Subcutaneous abdominal adipose tissue (tissue), 5 donors: ENCODE data around the gene PRRT4.

Experiments
- H3K27ac ChIP-seq: one replicate; pipeline ENCODE4 v1.7.0; 2013; ENCODE audit warnings: low read depth, mild to moderate bottlenecking, inconsistent platforms, low read length, moderate library complexity
- H3K27me3 ChIP-seq, 5 donors: one replicate each; pipeline ENCODE4 v1.7.0; 2013; ENCODE audit warnings: low read length in 5 of 5, inconsistent platforms in 1 of 5; ENCODE audit not compliant: control insufficient read depth in 5 of 5, insufficient read depth in 4 of 5
- H3K36me3 ChIP-seq, 5 donors: one replicate each; pipeline ENCODE4 v1.7.0; 2013; ENCODE audit warnings: low read length in 5 of 5; ENCODE audit not compliant: control insufficient read depth in 5 of 5, insufficient read depth in 5 of 5
- H3K4me1 ChIP-seq, 5 donors: one replicate each; pipeline ENCODE4 v1.7.0; 2013; ENCODE audit warnings: low read length in 5 of 5, mild to moderate bottlenecking in 3 of 5, moderate library complexity in 1 of 5; ENCODE audit not compliant: control insufficient read depth in 5 of 5, insufficient read depth in 5 of 5
- H3K4me3 ChIP-seq, 5 donors: one replicate each; pipeline ENCODE4 v1.7.0; 2013; ENCODE audit warnings: low read length in 5 of 5, low read depth in 1 of 5
- H3K9ac ChIP-seq, 5 donors: one replicate each; pipeline ENCODE4 v1.7.0; 2013; ENCODE audit warnings: low read length in 5 of 5, mild to moderate bottlenecking in 4 of 5, moderate library complexity in 3 of 5
- H3K9me3 ChIP-seq, 5 donors: one replicate each; pipeline ENCODE4 v1.7.0; 2013; ENCODE audit warnings: low read length in 5 of 5; ENCODE audit not compliant: control insufficient read depth in 5 of 5
- donor health status: healthy.
- donor health status: healthy.
- donor health status: healthy.
- donor health status: healthy.
- donor health status: healthy.

Gene PRRT4

GRCh38 chr7:128376077-128376476 lies 14.6 kb upstream of the PRRT4 start:
- no peak overlapping the region for H3K27ac ChIP-seq
- peaks cover 0 to 4% (median under 1%) of the 10 kb centered on the region in 5 donors for H3K4me1 ChIP-seq
- H3K27me3 ChIP-seq = no peaks in the 10 kb centered on the region

GRCh38 chr7:128374041-128374440 lies 12.6 kb upstream of the PRRT4 start:
- Histone ChIP-seq H3K9me3 (peaks cover 0 to 2% (median 0%) of the 10 kb centered on the region in 5 donors), H3K4me1 (no peaks in the 10 kb centered on the region), H3K27ac (no peak overlapping the region), H3K4me3 (no peak overlapping the region), H3K36me3 (no peaks in the 10 kb centered on the region), H3K27me3 (no peaks in the 10 kb centered on the region), H3K9ac (no peak overlapping the region)

More at GRCh38 chr7:128376077-128376476, 14.6 kb upstream of the PRRT4 start:
- Histone ChIP-seq H3K36me3 (no peaks in the 10 kb centered on the region), H3K9me3 (peaks cover 0 to 2% (median 0%) of the 10 kb centered on the region in 5 donors), H3K4me3 (no peak overlapping the region), H3K9ac (no peak overlapping the region)

- Histone ChIP-seq H3K9ac (no peak overlapping the region), H3K27ac (no peak overlapping the region), H3K9me3 (peaks cover 0 to 2% (median 0%) of the 10 kb centered on the region in 5 donors), H3K4me1 (no peaks in the 10 kb centered on the region), H3K36me3 (no peaks in the 10 kb centered on the region), H3K4me3 (no peak overlapping the region), H3K27me3 (no peaks in the 10 kb centered on the region)
These were observed 12.1 kb upstream of the PRRT4 start for GRCh38 chr7:128373606-128374005.

GRCh38 chr7:128370491-128370890 lies 9.0 kb upstream of the PRRT4 start:
- Histone ChIP-seq H3K36me3 (no peaks in the 10 kb centered on the region), H3K4me1 (no peaks in the 10 kb centered on the region), H3K4me3 (no peak overlapping the region), H3K27ac (no peak overlapping the region), H3K27me3 (no peaks in the 10 kb centered on the region), H3K9ac (no peak overlapping the region), H3K9me3 (peaks cover 0 to 2% (median 0%) of the 10 kb centered on the region in 5 donors)

GRCh38 chr7:128366986-128367385 lies 5.5 kb upstream of the PRRT4 start:
- Histone ChIP-seq H3K9ac (no peak overlapping the region), H3K4me3 (no peak overlapping the region), H3K27me3 (peaks cover 0 to 7% (median 0%) of the 10 kb centered on the region in 5 donors), H3K36me3 (no peaks in the 10 kb centered on the region), H3K27ac (no peak overlapping the region), H3K9me3 (no peaks in the 10 kb centered on the region), H3K4me1 (peaks cover 0 to 5% (median 3%) of the 10 kb centered on the region in 5 donors)

- Histone ChIP-seq H3K27ac (no peak overlapping the region), H3K36me3 (no peaks in the 10 kb centered on the region), H3K4me1 (peaks cover 0 to 8% (median 6%) of the 10 kb centered on the region in 5 donors), H3K4me3 (no peak overlapping the region), H3K27me3 (peaks cover 0 to 7% (median 0%) of the 10 kb centered on the region in 5 donors), H3K9me3 (no peaks in the 10 kb centered on the region), H3K9ac (no peak overlapping the region)
These were observed 4.8 kb upstream of the PRRT4 start for GRCh38 chr7:128366300-128366699.

- Histone ChIP-seq H3K9me3 (no peaks in the 10 kb centered on the region), H3K27me3 (peaks cover 0 to 7% (median 0%) of the 10 kb centered on the region in 5 donors), H3K9ac (no peak overlapping the region), H3K27ac (no peak overlapping the region), H3K4me3 (no peak overlapping the region), H3K4me1 (peaks cover 0 to 16% (median 14%) of the 10 kb centered on the region in 5 donors), H3K36me3 (no peaks in the 10 kb centered on the region)
These were observed 3.9 kb upstream of the PRRT4 start for GRCh38 chr7:128365432-128365831.

- Histone ChIP-seq H3K4me3 (no peak overlapping the region), H3K36me3 (no peaks in the 10 kb centered on the region), H3K27me3 (peaks cover 0 to 7% (median 0%) of the 10 kb centered on the region in 5 donors), H3K27ac (no peak overlapping the region), H3K9me3 (no peaks in the 10 kb centered on the region), H3K4me1 (peaks cover 2 to 27% (median 23%) of the 10 kb centered on the region in 5 donors), H3K9ac (no peak overlapping the region)
These were observed 2.8 kb upstream of the PRRT4 start for GRCh38 chr7:128364166-128364870.

- Histone ChIP-seq H3K27ac (no peak overlapping the region), H3K4me3 (no peak overlapping the region), H3K9me3 (no peaks in the 10 kb centered on the region), H3K9ac (no peak overlapping the region), H3K36me3 (no peaks in the 10 kb centered on the region), H3K27me3 (peaks cover 0 to 7% (median 0%) of the 10 kb centered on the region in 5 donors), H3K4me1 (peaks cover 2 to 38% (median 33%) of the 10 kb centered on the region in 5 donors)
These were observed 1.8 kb upstream of the PRRT4 start for GRCh38 chr7:128363261-128363721.

GRCh38 chr7:128362670-128363069 lies 1.2 kb upstream of the PRRT4 start:
- Histone ChIP-seq H3K4me1 (peaks cover 2 to 44% (median 39%) of the 10 kb centered on the region in 5 donors), H3K27ac (no peak overlapping the region), H3K27me3 (peaks cover 0 to 7% (median 0%) of the 10 kb centered on the region in 5 donors), H3K4me3 (no peak overlapping the region), H3K9me3 (no peaks in the 10 kb centered on the region), H3K36me3 (no peaks in the 10 kb centered on the region), H3K9ac (no peak overlapping the region)
